ENCODE measurements around the gene RMND5A.

The RMND5A gene

GRCh38 chr2:86768189-86768949, 48.3 kb downstream of the RMND5A start:
- FAIRE-seq = no peak

- no peak for FAIRE-seq
Observed at GRCh38 chr2:86769838-86770237, 49.7 kb downstream of the RMND5A start.

GRCh38 chr2:86770816-86771301, 50.8 kb downstream of the RMND5A start:
- no peak for FAIRE-seq

GRCh38 chr2:86772611-86773010, 52.5 kb downstream of the RMND5A start:
- FAIRE-seq = no peak

- no peak for FAIRE-seq
Observed at GRCh38 chr2:86774862-86775261, 54.8 kb downstream of the RMND5A start.

GRCh38 chr2:86775338-86775737, 55.2 kb downstream of the RMND5A start:
- FAIRE-seq = no peak

GRCh38 chr2:86776532-86776931, 56.4 kb downstream of the RMND5A start:
- no peak for FAIRE-seq

GRCh38 chr2:86778957-86779356, 58.9 kb downstream of the RMND5A start:
- no peak for FAIRE-seq

- FAIRE-seq = no peak
Observed at GRCh38 chr2:86779971-86780370, 59.9 kb downstream of the RMND5A start.

- no peak for FAIRE-seq
Observed at GRCh38 chr2:86781363-86781762, 61.3 kb downstream of the RMND5A start.

- FAIRE-seq = no peak
Observed at GRCh38 chr2:86782748-86783147, 62.7 kb downstream of the RMND5A start.

- no peak for FAIRE-seq
Observed at GRCh38 chr2:86783615-86784339, 63.7 kb downstream of the RMND5A start.

GRCh38 chr2:86785456-86785855, 65.4 kb downstream of the RMND5A start:
- no peak for FAIRE-seq

GRCh38 chr2:86786001-86786536, 66.0 kb downstream of the RMND5A start:
- no peak for FAIRE-seq

- no peak for FAIRE-seq
Observed at GRCh38 chr2:86787736-86788135, 67.6 kb downstream of the RMND5A start.

GRCh38 chr2:86788165-86788564, 68.1 kb downstream of the RMND5A start:
- no peak for FAIRE-seq

GRCh38 chr2:86788881-86789686, 69.0 kb downstream of the RMND5A start:
- no peak for FAIRE-seq

- FAIRE-seq = no peak
Observed at GRCh38 chr2:86789687-86790133, 69.6 kb downstream of the RMND5A start.

- FAIRE-seq = no peak
Observed at GRCh38 chr2:86790134-86790675, 70.1 kb downstream of the RMND5A start.

GRCh38 chr2:86790676-86791572, 70.8 kb downstream of the RMND5A start, which contains the start of gene CD8A:
Gene CD8A (minus strand): TSS chr2:86790913. CDS start chr2:86790825, 88 bp downstream.
- no peak for FAIRE-seq

GRCh38 chr2:86791573-86791972, 71.5 kb downstream of the RMND5A start:
- FAIRE-seq = no peak

All from endometrium (tissue), 2 donors.